ENCODE results near the gene SLF2. TPM values are rescaled to one million over a fixed set of nuclear protein-coding genes. Genes with fewer than 3 reads are reported as not detected.

Gene SLF2
- total RNA-seq, 1 experiment from 2014 or later: 43.0 TPM

DNA sequence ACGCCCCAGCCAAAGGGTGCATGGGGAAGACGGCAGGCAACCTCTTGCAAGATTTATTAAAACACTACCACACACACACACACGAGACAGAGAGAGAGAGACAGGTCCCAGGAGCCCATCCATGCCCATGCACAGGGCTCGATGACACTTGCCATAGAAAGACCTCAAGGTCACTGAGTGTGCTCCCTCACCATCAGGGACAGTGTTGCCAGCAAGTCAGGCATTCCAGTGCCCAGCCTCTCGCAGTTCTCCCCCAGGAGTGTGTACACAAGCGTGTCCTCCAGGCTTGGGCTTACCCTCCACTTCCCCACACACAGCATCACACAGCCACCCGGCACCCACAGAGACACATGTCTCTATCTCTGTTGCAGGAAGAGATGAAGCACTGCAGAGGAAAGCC, 46.8 kb upstream of the SLF2 start:
- CTCF ChIA-PET: no interaction called here
- no peaks in the 10 kb centered on the region for H3K27me3 ChIP-seq (ENCODE audit: insufficient read depth, low read length)
- TF ChIP-seq YY1 (IDR thresholded peaks at IDR 0.05; ENCODE audit: extremely low read depth, insufficient replicate concordance, low read depth, low read length) (no peak), EZH2 (IDR thresholded peaks at IDR 0.05) (no peak)
- no peak overlapping the region for H3K4me2 ChIP-seq (ENCODE audit: low read length)
- ATAC-seq (no peak), DNase-seq (ENCODE audit: low read depth, low spot score) (no peak)
- no peaks in the 10 kb centered on the region for H3K36me3 ChIP-seq (ENCODE audit: control insufficient read depth in 1 of 2, insufficient read depth in 2 of 2, low read length in 2 of 2)
- H3K4me1 ChIP-seq (ENCODE audit: control insufficient read depth in 1 of 2, insufficient read depth in 2 of 2, low read length in 2 of 2): no peaks in the 10 kb centered on the region
- no peak overlapping the region for H2AFZ ChIP-seq (ENCODE audit: low read depth, low read length, poor library complexity, severe bottlenecking)
- intact Hi-C loops (cut with micrococcal nuclease): no loop called here
- BruUV-seq (replicated peaks): no TSS peak
- H3K9me3 ChIP-seq (ENCODE audit: control insufficient read depth in 1 of 2, insufficient read depth in 1 of 2, low read depth in 1 of 2, low read length in 2 of 2): no peaks in the 10 kb centered on the region
- H3K27ac ChIP-seq (ENCODE audit: low read depth, low read length): no peak overlapping the region
- no peaks in the 10 kb centered on the region for H4K20me1 ChIP-seq (ENCODE audit: insufficient read depth)
- no peaks in the 10 kb centered on the region for H3K79me2 ChIP-seq (ENCODE audit: insufficient read depth, low read length)
- POLR2A ChIA-PET: no interaction called here
- H3K4me3 ChIP-seq (replicated peaks in 1 of 2; ENCODE audit: low read depth in 1 of 2, low read length in 2 of 2): no peak overlapping the region
- RAD21 ChIA-PET (ENCODE audit: low non-redundant PET in 1 of 2, low total read pairs in 2 of 2, uncharacterized antibody in 2 of 2, unreplicated experiment in 2 of 2): no interaction called here
- H3K9me2 ChIP-seq (ENCODE audit: insufficient read depth): no peaks in the 10 kb centered on the region
- H3K9ac ChIP-seq (ENCODE audit: low read length): no peak overlapping the region

DNA sequence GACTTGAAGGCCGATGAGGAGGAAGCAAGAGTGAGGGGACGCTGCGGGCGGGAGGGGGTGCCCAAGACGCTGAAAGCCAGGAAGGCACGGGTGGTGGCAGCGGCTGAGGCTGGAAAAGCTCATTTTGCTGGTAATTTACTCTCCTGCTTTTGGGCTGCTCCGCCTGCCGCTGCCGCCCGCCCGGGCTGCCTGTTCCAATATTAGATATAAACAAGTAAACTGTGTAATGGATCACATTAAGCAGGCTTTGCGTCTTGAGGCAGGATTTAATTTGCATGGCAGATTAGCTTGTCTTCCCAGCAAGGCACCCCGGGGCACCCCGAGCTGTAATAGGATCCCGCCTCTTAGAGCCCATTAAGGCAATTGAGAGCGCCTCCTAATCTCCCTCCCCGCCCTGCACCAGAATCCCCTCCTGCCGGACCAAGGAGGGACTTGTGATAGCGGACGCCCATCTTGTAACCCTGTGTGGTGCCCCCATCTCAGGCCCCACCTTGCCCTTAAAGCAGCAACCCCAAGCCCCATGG, 46.1 kb upstream of the SLF2 start:
- no TSS peak for BruUV-seq (replicated peaks)
- ChIA-PET POLR2A (no interaction called here), RAD21 (ENCODE audit: low non-redundant PET in 1 of 2, low total read pairs in 2 of 2, uncharacterized antibody in 2 of 2, unreplicated experiment in 2 of 2) (no interaction called here), CTCF (no interaction called here)
- H3K9me2 ChIP-seq (ENCODE audit: insufficient read depth): no peaks in the 10 kb centered on the region
- no peaks in the 10 kb centered on the region for H3K79me2 ChIP-seq (ENCODE audit: insufficient read depth, low read length)
- no peaks in the 10 kb centered on the region for H3K4me1 ChIP-seq (ENCODE audit: control insufficient read depth in 1 of 2, insufficient read depth in 2 of 2, low read length in 2 of 2)
- ATAC-seq (no peak), DNase-seq (ENCODE audit: low read depth, low spot score) (no peak)
- H3K9me3 ChIP-seq (ENCODE audit: control insufficient read depth in 1 of 2, insufficient read depth in 1 of 2, low read depth in 1 of 2, low read length in 2 of 2): no peaks in the 10 kb centered on the region
- TF ChIP-seq YY1 (IDR thresholded peaks at IDR 0.05; ENCODE audit: extremely low read depth, insufficient replicate concordance, low read depth, low read length) (no peak), TCF7L2 (IDR thresholded peaks at IDR 0.05; ENCODE audit: borderline replicate concordance, extremely low read depth, insufficient read depth, insufficient read length) (no peak), SP1 (IDR thresholded peaks at IDR 0.05; ENCODE audit: low read depth) (no peak), POLR2AphosphoS5 (IDR thresholded peaks at IDR 0.05; ENCODE audit: low read depth, low read length) (no peak), EZH2phosphoT487 (IDR thresholded peaks at IDR 0.05; ENCODE audit: borderline replicate concordance) (no peak), SIN3A (IDR thresholded peaks at IDR 0.05; ENCODE audit: low read depth) (no peak), POLR2A (IDR thresholded peaks at IDR 0.05; ENCODE audit: borderline replicate concordance, extremely low read depth, insufficient read depth, insufficient read length) (no peak), ZNF274 (IDR thresholded peaks at IDR 0.05; ENCODE audit: low read depth, low read length) (no peak)
- TF ChIP-seq, protein P1, sequence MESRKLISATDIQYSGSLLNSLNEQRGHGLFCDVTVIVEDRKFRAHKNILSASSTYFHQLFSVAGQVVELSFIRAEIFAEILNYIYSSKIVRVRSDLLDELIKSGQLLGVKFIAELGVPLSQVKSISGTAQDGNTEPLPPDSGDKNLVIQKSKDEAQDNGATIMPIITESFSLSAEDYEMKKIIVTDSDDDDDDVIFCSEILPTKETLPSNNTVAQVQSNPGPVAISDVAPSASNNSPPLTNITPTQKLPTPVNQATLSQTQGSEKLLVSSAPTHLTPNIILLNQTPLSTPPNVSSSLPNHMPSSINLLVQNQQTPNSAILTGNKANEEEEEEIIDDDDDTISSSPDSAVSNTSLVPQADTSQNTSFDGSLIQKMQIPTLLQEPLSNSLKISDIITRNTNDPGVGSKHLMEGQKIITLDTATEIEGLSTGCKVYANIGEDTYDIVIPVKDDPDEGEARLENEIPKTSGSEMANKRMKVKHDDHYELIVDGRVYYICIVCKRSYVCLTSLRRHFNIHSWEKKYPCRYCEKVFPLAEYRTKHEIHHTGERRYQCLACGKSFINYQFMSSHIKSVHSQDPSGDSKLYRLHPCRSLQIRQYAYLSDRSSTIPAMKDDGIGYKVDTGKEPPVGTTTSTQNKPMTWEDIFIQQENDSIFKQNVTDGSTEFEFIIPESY (IDR thresholded peaks at IDR 0.05; ENCODE audit: extremely low read depth, insufficient replicate concordance, low read length): no peak
- TF ChIP-seq, protein P2, sequence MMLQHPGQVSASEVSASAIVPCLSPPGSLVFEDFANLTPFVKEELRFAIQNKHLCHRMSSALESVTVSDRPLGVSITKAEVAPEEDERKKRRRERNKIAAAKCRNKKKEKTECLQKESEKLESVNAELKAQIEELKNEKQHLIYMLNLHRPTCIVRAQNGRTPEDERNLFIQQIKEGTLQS (IDR thresholded peaks at IDR 0.05): no peak
- H3K9ac ChIP-seq (ENCODE audit: low read length): no peak overlapping the region
- no peaks in the 10 kb centered on the region for H3K27me3 ChIP-seq (ENCODE audit: insufficient read depth, low read length)
- H3K27ac ChIP-seq (ENCODE audit: low read depth, low read length): no peak overlapping the region
- H4K20me1 ChIP-seq (ENCODE audit: insufficient read depth): no peaks in the 10 kb centered on the region
- H3K4me2 ChIP-seq (ENCODE audit: low read length): no peak overlapping the region
- no peak overlapping the region for H2AFZ ChIP-seq (ENCODE audit: low read depth, low read length, poor library complexity, severe bottlenecking)
- H3K4me3 ChIP-seq (replicated peaks in 1 of 2; ENCODE audit: low read depth in 1 of 2, low read length in 2 of 2): no peak overlapping the region
- H3K36me3 ChIP-seq (ENCODE audit: control insufficient read depth in 1 of 2, insufficient read depth in 2 of 2, low read length in 2 of 2): no peaks in the 10 kb centered on the region
- intact Hi-C loops (cut with micrococcal nuclease): no loop called here

Data from HCT116 (cell line).